GM12865 (cell line): ENCODE measurements around the gene ONECUT2.
A peak's percentile ranks its signal among the peaks of the same experiment; 100 is the strongest.

Source experiments
- DNase-seq: peaks from one replicate; pipeline ENCODE4 v3.0.0; 2010; ENCODE audit warnings: low read depth
- H3K4me3 ChIP-seq: 2 replicates; pipeline ENCODE4 v1.5.1; 2011; ENCODE audit warnings: mild to moderate bottlenecking, low read depth, low read length, control low read depth
- CTCF ChIP-seq: IDR thresholded peaks from 2 replicates; pipeline ENCODE4 v1.5.1; 2011; ENCODE audit warnings: low read length, control low read depth, low read depth, inconsistent platforms; ENCODE audit not compliant: insufficient read depth; ENCODE audit errors: missing control alignments

The ONECUT2 gene

GRCh38 chr18:57436191-57436964 is 1.2 kb downstream of the ONECUT2 start:
- no peak overlapping the region for H3K4me3 ChIP-seq
- DNase-seq, result no peak
- TF ChIP-seq CTCF, result no peak

- no peak for DNase-seq
- TF ChIP-seq CTCF, result no peak
- H3K4me3 ChIP-seq, result no peak overlapping the region
Measured at GRCh38 chr18:57436965-57437333, 1.8 kb downstream of the ONECUT2 start.

- H3K4me3 ChIP-seq, result no peak overlapping the region
- no peak for TF ChIP-seq CTCF
- no peak for DNase-seq
Measured at GRCh38 chr18:57437402-57437765, 2.2 kb downstream of the ONECUT2 start.

GRCh38 chr18:57437766-57438671 is 2.8 kb downstream of the ONECUT2 start:
- peak; percentile 40 for DNase-seq
- peak; percentile 22 for TF ChIP-seq CTCF
- H3K4me3 ChIP-seq, result no peak overlapping the region

GRCh38 chr18:57438743-57439608 is 3.8 kb downstream of the ONECUT2 start:
- no peak overlapping the region for H3K4me3 ChIP-seq
- no peak for DNase-seq
- no peak for TF ChIP-seq CTCF

- no peak for DNase-seq
Measured at GRCh38 chr18:57439609-57439968, 4.4 kb downstream of the ONECUT2 start.

More at GRCh38 chr18:57439609-57439968, 4.4 kb downstream of the ONECUT2 start:
- no peak for TF ChIP-seq CTCF
- H3K4me3 ChIP-seq, result no peak overlapping the region
